HCT116 (cell line): ENCODE measurements around the gene FBXO7.

Source experiments
- EZH2 ChIP-seq: fragments of 200-600 bp; sonication (generic); IDR thresholded peaks from 2 replicates; pipeline ENCODE4 v1.6.1; 2017; ENCODE audit warnings: antibody characterized with exemption, mixed run types
- EZH2phosphoT487 ChIP-seq: fragments of 200-600 bp; IDR thresholded peaks from 2 replicates; pipeline ENCODE4 v1.6.1; 2018; ENCODE audit warnings: antibody characterized with exemption, borderline replicate concordance
- POLR2A ChIP-seq: IDR thresholded peaks from 2 replicates; pipeline ENCODE4 v1.7.0; 2011; ENCODE audit warnings: borderline replicate concordance; ENCODE audit not compliant: insufficient read depth, insufficient read length; ENCODE audit errors: extremely low read depth
- POLR2AphosphoS5 ChIP-seq: IDR thresholded peaks from 2 replicates; pipeline ENCODE4 v1.6.1; 2011; ENCODE audit warnings: mild to moderate bottlenecking, low read depth, low read length, moderate library complexity
- RAD21 ChIP-seq: IDR thresholded peaks from 2 replicates; pipeline ENCODE4 v1.6.1; 2012; ENCODE audit warnings: low read depth, mild to moderate bottlenecking
- SRF ChIP-seq: IDR thresholded peaks from 2 replicates; pipeline ENCODE4 v1.6.1; 2012; ENCODE audit warnings: low read depth
- TCF7L2 ChIP-seq: IDR thresholded peaks from 2 replicates; pipeline ENCODE4 v1.7.0; 2011; ENCODE audit warnings: borderline replicate concordance, inconsistent platforms; ENCODE audit not compliant: insufficient read depth, insufficient read length; ENCODE audit errors: extremely low read depth
- ZNF274 ChIP-seq: fragments of 200-500 bp; sonication (Bioruptor generic); IDR thresholded peaks from 2 replicates; pipeline ENCODE4 v1.6.1; 2014; ENCODE audit warnings: mild to moderate bottlenecking, low read depth, low read length, inconsistent platforms
- TF ChIP-seq, protein P1 (sequence below), 3 experiments: fragments of 200-600 bp in 1 of 3; sonication (generic) in 1 of 3; IDR thresholded peaks in 2 of 3; conservative IDR thresholded peaks in 1 of 3; 2 replicates each; pipeline ENCODE4 v1.5.1; 2012 to 2017; ENCODE audit warnings: low read depth in 2 of 3, low read length in 2 of 3, antibody characterized with exemption in 1 of 3, borderline replicate concordance in 1 of 3, control low read depth in 1 of 3, mild to moderate bottlenecking in 1 of 3, mixed read lengths in 1 of 3, mixed run types in 1 of 3, moderate library complexity in 1 of 3; ENCODE audit not compliant: insufficient read depth in 1 of 3
- TF ChIP-seq, protein P2 (sequence below): IDR thresholded peaks from 2 replicates; pipeline ENCODE4 v1.6.1; 2012; ENCODE audit warnings: low read depth
- TF ChIP-seq, protein P3 (sequence below): IDR thresholded peaks from 2 replicates; pipeline ENCODE4 v1.6.1; 2012
- TF ChIP-seq, protein P4 (sequence below): IDR thresholded peaks from 2 replicates; pipeline ENCODE4 v1.6.1; 2011; ENCODE audit warnings: mild to moderate bottlenecking, low read length, moderate library complexity; ENCODE audit not compliant: insufficient replicate concordance; ENCODE audit errors: extremely low read depth

DNA sequence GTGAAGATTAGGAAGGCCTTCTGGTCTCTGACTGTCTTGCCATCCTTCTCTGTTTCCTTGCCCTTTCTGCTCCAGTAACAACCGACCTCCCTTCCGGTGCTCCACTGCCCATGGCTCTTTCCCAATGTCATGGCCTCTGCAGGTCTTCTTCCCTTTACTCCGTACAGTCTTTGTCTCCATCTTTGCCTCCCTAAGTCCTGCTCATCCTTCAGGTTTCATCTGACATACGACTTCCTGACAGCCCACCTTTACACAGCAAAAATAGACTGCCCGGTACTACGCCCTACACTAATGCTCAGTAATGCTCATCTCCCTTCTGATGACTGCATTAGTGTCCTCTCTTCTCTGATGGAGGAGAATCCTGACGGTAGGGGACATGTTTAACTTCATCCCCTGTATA, 63.9 kb downstream of the FBXO7 start:
- TF ChIP-seq, protein P1, sequence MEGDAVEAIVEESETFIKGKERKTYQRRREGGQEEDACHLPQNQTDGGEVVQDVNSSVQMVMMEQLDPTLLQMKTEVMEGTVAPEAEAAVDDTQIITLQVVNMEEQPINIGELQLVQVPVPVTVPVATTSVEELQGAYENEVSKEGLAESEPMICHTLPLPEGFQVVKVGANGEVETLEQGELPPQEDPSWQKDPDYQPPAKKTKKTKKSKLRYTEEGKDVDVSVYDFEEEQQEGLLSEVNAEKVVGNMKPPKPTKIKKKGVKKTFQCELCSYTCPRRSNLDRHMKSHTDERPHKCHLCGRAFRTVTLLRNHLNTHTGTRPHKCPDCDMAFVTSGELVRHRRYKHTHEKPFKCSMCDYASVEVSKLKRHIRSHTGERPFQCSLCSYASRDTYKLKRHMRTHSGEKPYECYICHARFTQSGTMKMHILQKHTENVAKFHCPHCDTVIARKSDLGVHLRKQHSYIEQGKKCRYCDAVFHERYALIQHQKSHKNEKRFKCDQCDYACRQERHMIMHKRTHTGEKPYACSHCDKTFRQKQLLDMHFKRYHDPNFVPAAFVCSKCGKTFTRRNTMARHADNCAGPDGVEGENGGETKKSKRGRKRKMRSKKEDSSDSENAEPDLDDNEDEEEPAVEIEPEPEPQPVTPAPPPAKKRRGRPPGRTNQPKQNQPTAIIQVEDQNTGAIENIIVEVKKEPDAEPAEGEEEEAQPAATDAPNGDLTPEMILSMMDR (IDR thresholded peaks at IDR 0.05 in 2 of 3, conservative IDR thresholded peaks at IDR 0.05 in 1 of 3; ENCODE audit: borderline replicate concordance in 1 of 3, insufficient read depth in 1 of 3, low read depth in 2 of 3, low read length in 2 of 3) = no peak
- TF ChIP-seq, protein P2, sequence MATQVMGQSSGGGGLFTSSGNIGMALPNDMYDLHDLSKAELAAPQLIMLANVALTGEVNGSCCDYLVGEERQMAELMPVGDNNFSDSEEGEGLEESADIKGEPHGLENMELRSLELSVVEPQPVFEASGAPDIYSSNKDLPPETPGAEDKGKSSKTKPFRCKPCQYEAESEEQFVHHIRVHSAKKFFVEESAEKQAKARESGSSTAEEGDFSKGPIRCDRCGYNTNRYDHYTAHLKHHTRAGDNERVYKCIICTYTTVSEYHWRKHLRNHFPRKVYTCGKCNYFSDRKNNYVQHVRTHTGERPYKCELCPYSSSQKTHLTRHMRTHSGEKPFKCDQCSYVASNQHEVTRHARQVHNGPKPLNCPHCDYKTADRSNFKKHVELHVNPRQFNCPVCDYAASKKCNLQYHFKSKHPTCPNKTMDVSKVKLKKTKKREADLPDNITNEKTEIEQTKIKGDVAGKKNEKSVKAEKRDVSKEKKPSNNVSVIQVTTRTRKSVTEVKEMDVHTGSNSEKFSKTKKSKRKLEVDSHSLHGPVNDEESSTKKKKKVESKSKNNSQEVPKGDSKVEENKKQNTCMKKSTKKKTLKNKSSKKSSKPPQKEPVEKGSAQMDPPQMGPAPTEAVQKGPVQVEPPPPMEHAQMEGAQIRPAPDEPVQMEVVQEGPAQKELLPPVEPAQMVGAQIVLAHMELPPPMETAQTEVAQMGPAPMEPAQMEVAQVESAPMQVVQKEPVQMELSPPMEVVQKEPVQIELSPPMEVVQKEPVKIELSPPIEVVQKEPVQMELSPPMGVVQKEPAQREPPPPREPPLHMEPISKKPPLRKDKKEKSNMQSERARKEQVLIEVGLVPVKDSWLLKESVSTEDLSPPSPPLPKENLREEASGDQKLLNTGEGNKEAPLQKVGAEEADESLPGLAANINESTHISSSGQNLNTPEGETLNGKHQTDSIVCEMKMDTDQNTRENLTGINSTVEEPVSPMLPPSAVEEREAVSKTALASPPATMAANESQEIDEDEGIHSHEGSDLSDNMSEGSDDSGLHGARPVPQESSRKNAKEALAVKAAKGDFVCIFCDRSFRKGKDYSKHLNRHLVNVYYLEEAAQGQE = no peak
- TF ChIP-seq TCF7L2 (no peak), EZH2 (no peak), POLR2AphosphoS5 (no peak), POLR2A (no peak), ZNF274 (no peak), RAD21 (no peak), EZH2phosphoT487 (no peak), SRF (no peak)
- TF ChIP-seq, protein P3, sequence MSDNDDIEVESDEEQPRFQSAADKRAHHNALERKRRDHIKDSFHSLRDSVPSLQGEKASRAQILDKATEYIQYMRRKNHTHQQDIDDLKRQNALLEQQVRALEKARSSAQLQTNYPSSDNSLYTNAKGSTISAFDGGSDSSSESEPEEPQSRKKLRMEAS = no peak
- TF ChIP-seq, protein P4, sequence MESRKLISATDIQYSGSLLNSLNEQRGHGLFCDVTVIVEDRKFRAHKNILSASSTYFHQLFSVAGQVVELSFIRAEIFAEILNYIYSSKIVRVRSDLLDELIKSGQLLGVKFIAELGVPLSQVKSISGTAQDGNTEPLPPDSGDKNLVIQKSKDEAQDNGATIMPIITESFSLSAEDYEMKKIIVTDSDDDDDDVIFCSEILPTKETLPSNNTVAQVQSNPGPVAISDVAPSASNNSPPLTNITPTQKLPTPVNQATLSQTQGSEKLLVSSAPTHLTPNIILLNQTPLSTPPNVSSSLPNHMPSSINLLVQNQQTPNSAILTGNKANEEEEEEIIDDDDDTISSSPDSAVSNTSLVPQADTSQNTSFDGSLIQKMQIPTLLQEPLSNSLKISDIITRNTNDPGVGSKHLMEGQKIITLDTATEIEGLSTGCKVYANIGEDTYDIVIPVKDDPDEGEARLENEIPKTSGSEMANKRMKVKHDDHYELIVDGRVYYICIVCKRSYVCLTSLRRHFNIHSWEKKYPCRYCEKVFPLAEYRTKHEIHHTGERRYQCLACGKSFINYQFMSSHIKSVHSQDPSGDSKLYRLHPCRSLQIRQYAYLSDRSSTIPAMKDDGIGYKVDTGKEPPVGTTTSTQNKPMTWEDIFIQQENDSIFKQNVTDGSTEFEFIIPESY = no peak
